ENCODE results near the gene PLPP4. TPM values are rescaled to one million over a fixed set of nuclear protein-coding genes. Genes with fewer than 3 reads are reported as not detected.

Gene PLPP4
- total RNA-seq, 1 experiment from 2014 or later, result not detected

DNA sequence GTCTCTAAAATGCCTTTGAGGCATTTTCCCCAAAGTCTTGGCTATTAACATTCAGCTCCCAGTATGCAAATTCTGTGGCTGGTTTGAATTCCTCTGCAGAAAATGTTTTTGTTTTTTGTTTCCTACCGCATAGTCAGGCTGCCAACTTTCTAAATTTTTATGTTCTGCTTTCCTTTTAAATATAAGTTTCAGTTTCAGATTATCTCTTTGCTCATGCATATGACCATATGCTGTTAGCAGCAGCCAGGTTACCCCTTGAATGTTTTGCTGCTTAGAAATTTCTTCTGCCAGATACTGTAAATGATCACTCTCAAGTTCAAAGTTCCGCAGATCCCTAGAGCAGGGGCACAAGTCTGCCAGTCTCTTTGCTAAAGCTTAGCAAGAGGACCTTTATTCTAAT is 96.9 kb downstream of the PLPP4 start:
- Histone ChIP-seq H3K56ac (ENCODE audit: insufficient read length, low read depth, low read length) (no peak overlapping the region), H3K18ac (ENCODE audit: insufficient read length, low read depth, low read length) (no peak overlapping the region), H3K9me3 (ENCODE audit: control insufficient read depth, low read depth, low read length) (peaks cover 10% of the 10 kb centered on the region), H3K9ac (ENCODE audit: extremely low read depth, insufficient read length, low read length) (no peak overlapping the region), H3K4me2 (ENCODE audit: insufficient read depth, insufficient read length, low read length) (no peak overlapping the region), H3K79me1 (ENCODE audit: insufficient read depth, low read depth, low read length, poor library complexity, severe bottlenecking) (no peaks in the 10 kb centered on the region), H2AFZ (ENCODE audit: low read length) (no peak overlapping the region), H3T11ph (ENCODE audit: low read length) (no peak overlapping the region), H4K20me1 (ENCODE audit: control insufficient read depth, insufficient read depth, insufficient read length) (no peaks in the 10 kb centered on the region), H3K23me2 (ENCODE audit: insufficient read length, low read depth, low read length, poor library complexity, severe bottlenecking) (no peaks in the 10 kb centered on the region), H2AK5ac (ENCODE audit: insufficient read length, low read length) (no peak overlapping the region), H4K8ac (replicated peaks; ENCODE audit: insufficient read length, low read depth, low read length) (no peak overlapping the region), H3K27me3 (ENCODE audit: insufficient read depth, low read length) (no peaks in the 10 kb centered on the region), H3K27ac (ENCODE audit: insufficient read length, low read depth, low read length) (no peak overlapping the region), H2BK5ac (ENCODE audit: insufficient read length, low read length) (no peak overlapping the region), H3K14ac (ENCODE audit: insufficient read depth, low read length) (no peak overlapping the region), H3K79me2 (ENCODE audit: insufficient read depth, low read length) (no peaks in the 10 kb centered on the region), H2BK120ac (ENCODE audit: low read depth, low read length, poor library complexity, severe bottlenecking) (no peak overlapping the region), H3K4ac (ENCODE audit: low read depth, low read length) (no peak overlapping the region), H3K4me1 (ENCODE audit: insufficient read depth, low read length) (peaks cover 5% of the 10 kb centered on the region; the same call in 1 of the 2 replicates), H3K23ac (ENCODE audit: insufficient read length, low read depth, low read length) (no peak overlapping the region), H2BK20ac (ENCODE audit: low read depth, low read length, poor library complexity, severe bottlenecking) (no peak overlapping the region), H4K91ac (ENCODE audit: insufficient read length, low read depth, low read length) (no peak overlapping the region), H2BK15ac (ENCODE audit: low read depth, low read length) (no peak overlapping the region), H2BK12ac (ENCODE audit: insufficient read length, low read depth, low read length) (no peak overlapping the region), H4K5ac (ENCODE audit: insufficient read length, low read depth, low read length) (no peak overlapping the region)
- Mint-ChIP-seq H3K4me1 (peaks cover 23 to 24% of the 10 kb centered on the region in 2 experiments), H3K36me3 (ENCODE audit: insufficient read depth in 1 of 3, low read depth in 3 of 3) (peaks cover 8 to 14% (median 10%) of the 10 kb centered on the region in 3 experiments; a peak in 6 of 7 replicates), H3K4me3 (no peak overlapping the region), H3K9me3 (peaks cover 16 to 17% of the 10 kb centered on the region in 2 experiments), H3K27ac (no peak overlapping the region), H3K27me3 (ENCODE audit: low read depth) (peaks cover 34% of the 10 kb centered on the region)
- TF ChIP-seq, protein P1, sequence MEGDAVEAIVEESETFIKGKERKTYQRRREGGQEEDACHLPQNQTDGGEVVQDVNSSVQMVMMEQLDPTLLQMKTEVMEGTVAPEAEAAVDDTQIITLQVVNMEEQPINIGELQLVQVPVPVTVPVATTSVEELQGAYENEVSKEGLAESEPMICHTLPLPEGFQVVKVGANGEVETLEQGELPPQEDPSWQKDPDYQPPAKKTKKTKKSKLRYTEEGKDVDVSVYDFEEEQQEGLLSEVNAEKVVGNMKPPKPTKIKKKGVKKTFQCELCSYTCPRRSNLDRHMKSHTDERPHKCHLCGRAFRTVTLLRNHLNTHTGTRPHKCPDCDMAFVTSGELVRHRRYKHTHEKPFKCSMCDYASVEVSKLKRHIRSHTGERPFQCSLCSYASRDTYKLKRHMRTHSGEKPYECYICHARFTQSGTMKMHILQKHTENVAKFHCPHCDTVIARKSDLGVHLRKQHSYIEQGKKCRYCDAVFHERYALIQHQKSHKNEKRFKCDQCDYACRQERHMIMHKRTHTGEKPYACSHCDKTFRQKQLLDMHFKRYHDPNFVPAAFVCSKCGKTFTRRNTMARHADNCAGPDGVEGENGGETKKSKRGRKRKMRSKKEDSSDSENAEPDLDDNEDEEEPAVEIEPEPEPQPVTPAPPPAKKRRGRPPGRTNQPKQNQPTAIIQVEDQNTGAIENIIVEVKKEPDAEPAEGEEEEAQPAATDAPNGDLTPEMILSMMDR (conservative IDR thresholded peaks at IDR 0.05), result no peak
- no peak for DNase-seq
- WGBS (ENCODE audit: extremely low coverage, insufficient read length, low lambda C conversion rate), result no CpG with 5 or more reads among the region's 2 CpGs

Measured in H9 (cell line).